GM12878 (cell line): Measurements from ENCODE around the gene SLC7A5. TPM values are rescaled to one million over a fixed set of nuclear protein-coding genes. Genes with fewer than 3 reads are reported as not detected.

Experiments used
- ATAC-seq: fragments of 200-7000 bp; cut with Tn5 transposase; 3 replicates; pipeline ENCODE4 v1.9.1; 2020; ENCODE audit warnings: mild to moderate bottlenecking, moderate library complexity
- BruUV-seq: library from RNA; stranded (reverse); fragments of 400-500 nt; replicated peaks from 2 replicates; lab custom pipeline; 2021; lab: Mats Ljungman, UMichigan
- CTCF ChIA-PET: fragments of 300-600 bp; sonication (Branson Sonifier 250); formaldehyde crosslinking; extraction: SDS; loops from one replicate; lab custom pipeline; 2021; ENCODE audit warnings: inconsistent platforms; lab: Yijun Ruan, JAX
- POLR2A ChIA-PET: fragments of 350-600 bp; formaldehyde crosslinking; extraction: SDS; loops from one replicate; lab custom pipeline; 2021; ENCODE audit warnings: inconsistent platforms; lab: Charles Lee
- RAD21 ChIA-PET: fragments of 300-600 bp; sonication (Branson Sonifier 250); formaldehyde crosslinking; loops from one replicate; lab custom pipeline; 2023; ENCODE audit warnings: antibody characterized with exemption; ENCODE audit not compliant: unreplicated experiment; lab: Charles Lee
- SMC1A ChIA-PET: fragments of 300-600 bp; sonication (Branson Sonifier 250); formaldehyde crosslinking; loops from one replicate; lab custom pipeline; 2023; ENCODE audit not compliant: unreplicated experiment, uncharacterized antibody; lab: Charles Lee
- DNase-seq: peaks from one replicate; pipeline ENCODE4 v3.0.0-alpha.2; 2011; ENCODE audit warnings: low read depth, low spot score
- FAIRE-seq: peaks from 3 replicates; lab custom pipeline; 2011; peaks lifted over from hg19 to GRCh38; lab: Jason Lieb, UNC
- H2AFZ ChIP-seq: 2 replicates; pipeline ENCODE4 v1.6.0; 2011; ENCODE audit warnings: low read depth, low read length, control low read depth; ENCODE audit not compliant: control insufficient read depth
- H3K27ac ChIP-seq: 2 replicates; pipeline ENCODE4 v1.5.1; 2011; ENCODE audit warnings: control low read depth; ENCODE audit not compliant: control insufficient read depth, insufficient read depth
- H3K27me3 ChIP-seq, 2 experiments: replicated peaks in 1 of 2; 2 replicates each; pipeline versions ENCODE4 v1.6.0 to v1.6.1; 2011; ENCODE audit warnings: low read length in 1 of 2; ENCODE audit not compliant: control insufficient read depth in 2 of 2, insufficient read depth in 2 of 2
- H3K36me3 ChIP-seq, 2 experiments: 2 replicates each; pipeline ENCODE4 v1.5.1; 2011; ENCODE audit warnings: low read length in 1 of 2; ENCODE audit not compliant: control insufficient read depth in 2 of 2, insufficient read depth in 2 of 2
- H3K4me1 ChIP-seq: 2 replicates; pipeline ENCODE4 v1.6.1; 2011; ENCODE audit warnings: mild to moderate bottlenecking, low read length, moderate library complexity, mixed read lengths; ENCODE audit not compliant: control insufficient read depth, insufficient read depth
- H3K4me2 ChIP-seq: 2 replicates; pipeline ENCODE4 v1.6.0; 2011; ENCODE audit warnings: control low read depth; ENCODE audit not compliant: control insufficient read depth, insufficient read depth
- H3K4me3 ChIP-seq: fragments of 200-600 bp; sonication (generic); 2 replicates; pipeline ENCODE4 v1.5.1; 2016
- H3K79me2 ChIP-seq: 2 replicates; pipeline ENCODE4 v1.6.0; 2011; ENCODE audit warnings: low read length; ENCODE audit not compliant: control insufficient read depth, insufficient read depth
- H3K9ac ChIP-seq: 2 replicates; pipeline ENCODE4 v1.8.0; 2011; ENCODE audit warnings: low read length, control low read depth, mixed read lengths; ENCODE audit not compliant: control insufficient read depth, insufficient read depth
- H3K9me3 ChIP-seq: replicated peaks from 3 replicates; pipeline ENCODE4 v1.5.1; 2011; ENCODE audit warnings: mild to moderate bottlenecking, low read length; ENCODE audit not compliant: control insufficient read depth, insufficient read depth
- H4K20me1 ChIP-seq: 2 replicates; pipeline ENCODE4 v1.6.0; 2011; ENCODE audit not compliant: control insufficient read depth, insufficient read depth
- BACH1 ChIP-seq: fragments of 450-650 bp; IDR thresholded peaks from 2 replicates; pipeline ENCODE4 v1.6.1; 2017; ENCODE audit warnings: mild to moderate bottlenecking, borderline replicate concordance
- BCL11A ChIP-seq: IDR thresholded peaks from 2 replicates; pipeline ENCODE4 v1.6.1; 2011; ENCODE audit warnings: low read depth, low read length
- BHLHE40 ChIP-seq, 2 experiments: fragments of 450-650 bp in 1 of 2; IDR thresholded peaks; 2 replicates each; pipeline ENCODE4 v1.6.1; 2011 to 2017; ENCODE audit warnings: low read depth in 2 of 2, borderline replicate concordance in 1 of 2, improper control_type of control experiment in 1 of 2, low read length in 1 of 2, mild to moderate bottlenecking in 1 of 2
- BMI1 ChIP-seq: fragments of 450-650 bp; IDR thresholded peaks from 2 replicates; pipeline ENCODE4 v1.6.1; 2016; ENCODE audit warnings: mild to moderate bottlenecking, moderate library complexity, borderline replicate concordance
- CEBPB ChIP-seq, 2 experiments: fragments of 150-350 bp in 1 of 2; IDR thresholded peaks; 2 replicates each; pipeline ENCODE4 v1.6.1; 2012 to 2014; ENCODE audit warnings: low read depth in 2 of 2, low read length in 2 of 2, borderline replicate concordance in 1 of 2, inconsistent platforms in 1 of 2
- HDAC6 ChIP-seq: fragments of 200-600 bp; sonication (generic); IDR thresholded peaks from one replicate; pipeline ENCODE4 v1.8.0; 2017; ENCODE audit warnings: antibody characterized with exemption; ENCODE audit not compliant: unreplicated experiment
- HDGF ChIP-seq: fragments of 450-650 bp; IDR thresholded peaks from 2 replicates; pipeline ENCODE4 v1.6.1; 2016; ENCODE audit warnings: antibody characterized with exemption
- JUNB ChIP-seq: IDR thresholded peaks from 2 replicates; pipeline ENCODE4 v1.6.1; 2016; ENCODE audit warnings: antibody characterized with exemption, mild to moderate bottlenecking
- NBN ChIP-seq: fragments of 450-650 bp; IDR thresholded peaks from 2 replicates; pipeline ENCODE4 v1.6.1; 2016
- NR2C1 ChIP-seq: fragments of 450-650 bp; IDR thresholded peaks from 2 replicates; pipeline ENCODE4 v1.6.1; 2017; ENCODE audit warnings: antibody characterized with exemption, mild to moderate bottlenecking, moderate library complexity
- NR2C2 ChIP-seq: IDR thresholded peaks from 2 replicates; pipeline ENCODE4 v1.6.1; 2011; ENCODE audit warnings: borderline replicate concordance, low read depth; ENCODE audit not compliant: control insufficient read depth, insufficient read length
- PML ChIP-seq: IDR thresholded peaks from 2 replicates; pipeline ENCODE4 v1.6.1; 2012; ENCODE audit warnings: low read length, inconsistent platforms
- RBBP5 ChIP-seq: fragments of 200-600 bp; sonication (generic); conservative IDR thresholded peaks from 2 replicates; pipeline ENCODE4 v1.6.1; 2016
- YBX1 ChIP-seq: fragments of 450-650 bp; IDR thresholded peaks from 2 replicates; pipeline ENCODE4 v1.6.1; 2016; ENCODE audit warnings: antibody characterized with exemption
- ZNF217 ChIP-seq: fragments of 450-650 bp; IDR thresholded peaks from 2 replicates; pipeline ENCODE4 v1.6.1; 2017; ENCODE audit warnings: antibody characterized with exemption, mild to moderate bottlenecking
- ZNF384 ChIP-seq: IDR thresholded peaks from 2 replicates; pipeline ENCODE4 v1.6.1; 2012; ENCODE audit warnings: low read depth, mild to moderate bottlenecking, low read length, improper control_type of control experiment, borderline replicate concordance
- WGBS: methylation state at CpG from one replicate; pipeline ENCODE4 v1.1.6; 2016; ENCODE audit warnings: low lambda C conversion rate; ENCODE audit not compliant: insufficient replicate concordance, insufficient coverage; ENCODE audit errors: missing lambda C conversion rate; 5-methylcytosine and 5-hydroxymethylcytosine counted together
- in situ Hi-C: fragments of 300-500 bp; cut with MboI; formaldehyde crosslinking; loops from 9 replicates; pipeline ENCODE4 v1.14.3; 2018; ENCODE audit warnings: mixed read lengths
- intact Hi-C: fragments of 100-400 bp; cut with micrococcal nuclease; formaldehyde crosslinking; loops from one replicate; pipeline ENCODE4 v1.14.2; 2022; ENCODE audit not compliant: unreplicated experiment
- polyA plus RNA-seq, 11 experiments: library from polyadenylated mRNA; depleted of rRNA in 4 of 11; unstranded in 6 of 11; stranded (reverse) in 5 of 11; fragments of >200 nt; fragmentation: Nextera tagmentation in 4 of 11; fragmentation: Illumina TruSeq in 1 of 11; extraction: Ambion mirVana in 4 of 11; extraction: Trizol in 1 of 11; gene quantifications; 1 replicate in 1 of 11; 2 replicates in 10 of 11; pipeline versions ENCODE4 v1.2.1 to v1.2.3, GENCODE V29; 2011 to 2016; ENCODE audit warnings: inconsistent platforms in 2 of 11, missing spikeins in 2 of 11, low read depth in 1 of 11
- total RNA-seq, 4 experiments: library from RNA; depleted of rRNA in 3 of 4; stranded (reverse); fragments of >200 nt in 3 of 4; fragmentation: Illumina TruSeq in 1 of 4; extraction: Trizol in 1 of 4; gene quantifications; 2 replicates each; pipeline versions ENCODE4 v1.2.1 to v1.2.3, GENCODE V29; 2013 to 2021
- TF ChIP-seq, protein P1 (sequence below): IDR thresholded peaks from 2 replicates; pipeline ENCODE4 v1.6.1; 2011; ENCODE audit warnings: borderline replicate concordance, low read depth, mild to moderate bottlenecking, moderate library complexity, mixed read lengths, low read length; ENCODE audit not compliant: insufficient read depth; ENCODE audit errors: extremely low read length
- TF ChIP-seq, protein P2 (sequence below): IDR thresholded peaks from 2 replicates; pipeline ENCODE4 v1.6.1; 2011; ENCODE audit warnings: borderline replicate concordance, low read depth, mild to moderate bottlenecking, moderate library complexity, low read length; ENCODE audit not compliant: insufficient read depth, poor library complexity, severe bottlenecking
- TF ChIP-seq, protein P3 (sequence below): fragments of 450-650 bp; IDR thresholded peaks from 2 replicates; pipeline ENCODE4 v1.6.1; 2018; ENCODE audit warnings: mild to moderate bottlenecking, low read depth, moderate library complexity; ENCODE audit not compliant: partially characterized antibody

Gene SLC7A5
- total and polyA plus RNA-seq, 10 of the 15 experiments (the other 5 are each of a cell fraction or from before 2014, with no cell fraction given), result 2.3 to 101 (median 35.8) TPM

- no peaks in the 10 kb centered on the region for H3K36me3 ChIP-seq
- peak overlapping the region; percentile 31; the same call in 1 of the 2 replicates for H3K27ac ChIP-seq
- no peak overlapping the region for H3K4me3 ChIP-seq
- H3K27me3 ChIP-seq, result no peaks in the 10 kb centered on the region
- in situ Hi-C loops, result no loop called here
- H3K9me3 ChIP-seq, result no peaks in the 10 kb centered on the region
- peaks cover 24% of the 10 kb centered on the region for H3K4me1 ChIP-seq
- ATAC-seq, result peak; percentile 94
- RAD21 ChIA-PET, result interaction anchor here (0.6 to 3.3 kb wide), 9 partner anchors 9 to 442 kb away, joined by 3 to 18 read pairs (median 6); no protein-coding TSS in a partner anchor
- peak; percentile 67 for DNase-seq
- SMC1A ChIA-PET, result interaction anchor here (0.8 to 3.9 kb wide), 6 partner anchors 11 to 116 kb away, joined by 3 to 20 read pairs (median 5); no protein-coding TSS in a partner anchor
- peak overlapping the region; percentile 44; the same call in 1 of the 2 replicates for H3K4me2 ChIP-seq
- BruUV-seq, result no TSS peak
- H3K9ac ChIP-seq, result no peak overlapping the region
- peak; percentile 41 for FAIRE-seq
- intact Hi-C loops, result no loop called here
- no peaks in the 10 kb centered on the region for H3K79me2 ChIP-seq
- no peaks in the 10 kb centered on the region for H4K20me1 ChIP-seq
- POLR2A ChIA-PET, result interaction anchor here (0.6 to 1.5 kb wide), 5 partner anchors 20 to 129 kb away, joined by 3 to 6 read pairs (median 3); no protein-coding TSS in a partner anchor
- 4% methylated on average over 10 of the region's 10 CpGs for WGBS
- peak overlapping the region; percentile 29 for H2AFZ ChIP-seq
- CTCF ChIA-PET, result interaction anchor here (0.7 to 3.7 kb wide), 11 partner anchors 11 to 514 kb away, joined by 3 to 29 read pairs (median 3); partner anchors contain the start of gene SLC7A5
- TF ChIP-seq YBX1, result no peak
- TF ChIP-seq BCL11A, result peak; percentile 78; the same call in 1 of the 2 replicates
- no peak for TF ChIP-seq CEBPB (IDR thresholded peaks at IDR 0.05; ENCODE audit: borderline replicate concordance in 1 of 2, low read depth in 2 of 2, low read length in 2 of 2)
- peak; percentile 77 to 89 for TF ChIP-seq BHLHE40 (IDR thresholded peaks at IDR 0.05; ENCODE audit: borderline replicate concordance in 1 of 2, low read depth in 2 of 2, low read length in 1 of 2)
- TF ChIP-seq ZNF217, result no peak
- no peak for TF ChIP-seq HDAC6
- TF ChIP-seq HDGF, result no peak
- TF ChIP-seq BMI1, result no peak
- no peak for TF ChIP-seq NR2C1
- TF ChIP-seq, protein P1, sequence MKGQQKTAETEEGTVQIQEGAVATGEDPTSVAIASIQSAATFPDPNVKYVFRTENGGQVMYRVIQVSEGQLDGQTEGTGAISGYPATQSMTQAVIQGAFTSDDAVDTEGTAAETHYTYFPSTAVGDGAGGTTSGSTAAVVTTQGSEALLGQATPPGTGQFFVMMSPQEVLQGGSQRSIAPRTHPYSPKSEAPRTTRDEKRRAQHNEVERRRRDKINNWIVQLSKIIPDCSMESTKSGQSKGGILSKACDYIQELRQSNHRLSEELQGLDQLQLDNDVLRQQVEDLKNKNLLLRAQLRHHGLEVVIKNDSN, result peak; percentile 18
- TF ChIP-seq, protein P2, sequence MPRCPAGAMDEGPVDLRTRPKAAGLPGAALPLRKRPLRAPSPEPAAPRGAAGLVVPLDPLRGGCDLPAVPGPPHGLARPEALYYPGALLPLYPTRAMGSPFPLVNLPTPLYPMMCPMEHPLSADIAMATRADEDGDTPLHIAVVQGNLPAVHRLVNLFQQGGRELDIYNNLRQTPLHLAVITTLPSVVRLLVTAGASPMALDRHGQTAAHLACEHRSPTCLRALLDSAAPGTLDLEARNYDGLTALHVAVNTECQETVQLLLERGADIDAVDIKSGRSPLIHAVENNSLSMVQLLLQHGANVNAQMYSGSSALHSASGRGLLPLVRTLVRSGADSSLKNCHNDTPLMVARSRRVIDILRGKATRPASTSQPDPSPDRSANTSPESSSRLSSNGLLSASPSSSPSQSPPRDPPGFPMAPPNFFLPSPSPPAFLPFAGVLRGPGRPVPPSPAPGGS, result peak; percentile 49
- TF ChIP-seq, protein P3, sequence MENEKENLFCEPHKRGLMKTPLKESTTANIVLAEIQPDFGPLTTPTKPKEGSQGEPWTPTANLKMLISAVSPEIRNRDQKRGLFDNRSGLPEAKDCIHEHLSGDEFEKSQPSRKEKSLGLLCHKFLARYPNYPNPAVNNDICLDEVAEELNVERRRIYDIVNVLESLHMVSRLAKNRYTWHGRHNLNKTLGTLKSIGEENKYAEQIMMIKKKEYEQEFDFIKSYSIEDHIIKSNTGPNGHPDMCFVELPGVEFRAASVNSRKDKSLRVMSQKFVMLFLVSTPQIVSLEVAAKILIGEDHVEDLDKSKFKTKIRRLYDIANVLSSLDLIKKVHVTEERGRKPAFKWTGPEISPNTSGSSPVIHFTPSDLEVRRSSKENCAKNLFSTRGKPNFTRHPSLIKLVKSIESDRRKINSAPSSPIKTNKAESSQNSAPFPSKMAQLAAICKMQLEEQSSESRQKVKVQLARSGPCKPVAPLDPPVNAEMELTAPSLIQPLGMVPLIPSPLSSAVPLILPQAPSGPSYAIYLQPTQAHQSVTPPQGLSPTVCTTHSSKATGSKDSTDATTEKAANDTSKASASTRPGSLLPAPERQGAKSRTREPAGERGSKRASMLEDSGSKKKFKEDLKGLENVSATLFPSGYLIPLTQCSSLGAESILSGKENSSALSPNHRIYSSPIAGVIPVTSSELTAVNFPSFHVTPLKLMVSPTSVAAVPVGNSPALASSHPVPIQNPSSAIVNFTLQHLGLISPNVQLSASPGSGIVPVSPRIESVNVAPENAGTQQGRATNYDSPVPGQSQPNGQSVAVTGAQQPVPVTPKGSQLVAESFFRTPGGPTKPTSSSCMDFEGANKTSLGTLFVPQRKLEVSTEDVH, result no peak
- no peak for TF ChIP-seq NR2C2
- no peak for TF ChIP-seq PML
- 0 out of 2 replicates have a peak, but pooled peaks have one; percentile 28 for TF ChIP-seq JUNB
- peak; percentile 89; the same call in 1 of the 2 replicates for TF ChIP-seq NBN
- no peak for TF ChIP-seq RBBP5
- TF ChIP-seq ZNF384, result no peak
- TF ChIP-seq BACH1, result peak; percentile 42; the same call in 1 of the 2 replicates
These were observed 26.4 kb upstream of the SLC7A5 start for GRCh38 chr16:87895641-87896141.
